GM21447 (cell line): ENCODE data around the gene ACAD10.
"Not testable (repeated sequence)": the region's sequence is repeated elsewhere in the genome, so short reads cannot be mapped to it uniquely, and the experiment has no call there.

ENCODE experiments used
- ATAC-seq: cut with Tn5 transposase; IDR thresholded peaks from one replicate; pipeline ENCODE4 v1.9.1; 2021; ENCODE audit not compliant: unreplicated experiment

Gene ACAD10

DNA sequence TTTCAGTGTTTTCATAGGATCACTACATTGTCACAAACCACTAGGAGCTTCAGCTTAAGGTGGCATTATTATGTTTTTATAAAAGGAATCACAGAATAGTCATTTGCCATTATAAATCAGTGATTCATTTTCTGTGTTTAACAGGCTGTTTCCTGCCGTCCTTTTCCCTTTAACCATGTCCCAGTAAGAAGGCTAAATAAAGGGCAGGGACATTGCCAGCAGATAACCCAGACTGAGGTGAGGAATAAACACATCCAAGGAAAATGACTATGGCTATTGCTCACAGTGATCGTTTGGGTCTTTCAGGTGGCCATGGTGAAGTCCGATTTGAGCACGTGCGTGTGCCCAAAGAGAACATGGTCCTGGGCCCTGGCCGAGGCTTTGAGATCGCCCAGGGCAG, 63.0 kb downstream of the ACAD10 start:
- no peak for ATAC-seq

GRCh38 chr12:111749391-111749790, 63.5 kb downstream of the ACAD10 start:
- ATAC-seq = no peak

GRCh38 chr12:111753144-111753881, 67.5 kb downstream of the ACAD10 start:
- no peak for ATAC-seq

GRCh38 chr12:111754671-111755070, 68.8 kb downstream of the ACAD10 start:
- no peak for ATAC-seq

GRCh38 chr12:111756196-111756595, 70.3 kb downstream of the ACAD10 start:
- no peak for ATAC-seq

DNA sequence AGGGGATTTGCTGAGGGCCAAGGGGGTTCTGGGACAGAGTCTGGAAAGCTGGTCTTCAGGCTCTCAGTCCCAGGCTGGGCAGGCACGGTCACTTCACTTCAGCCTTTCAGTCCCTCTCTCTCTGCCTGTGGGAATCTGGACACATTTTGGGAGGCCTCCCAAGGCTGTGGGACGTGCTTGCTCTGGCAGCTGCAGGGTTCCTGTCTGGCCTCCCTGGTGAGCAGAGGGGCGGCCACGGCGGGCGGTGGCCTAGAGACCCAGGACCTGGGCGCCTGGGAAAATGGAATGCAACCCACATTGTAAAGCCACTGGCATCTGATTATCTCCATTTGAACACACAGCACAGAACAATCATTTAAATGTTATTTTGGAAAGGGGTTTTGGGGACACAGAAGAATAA, 70.8 kb downstream of the ACAD10 start:
- ATAC-seq = no peak

GRCh38 chr12:111757361-111758119, 71.7 kb downstream of the ACAD10 start:
- ATAC-seq = peak; percentile 50

GRCh38 chr12:111758120-111758561, 72.3 kb downstream of the ACAD10 start:
- no peak for ATAC-seq

DNA sequence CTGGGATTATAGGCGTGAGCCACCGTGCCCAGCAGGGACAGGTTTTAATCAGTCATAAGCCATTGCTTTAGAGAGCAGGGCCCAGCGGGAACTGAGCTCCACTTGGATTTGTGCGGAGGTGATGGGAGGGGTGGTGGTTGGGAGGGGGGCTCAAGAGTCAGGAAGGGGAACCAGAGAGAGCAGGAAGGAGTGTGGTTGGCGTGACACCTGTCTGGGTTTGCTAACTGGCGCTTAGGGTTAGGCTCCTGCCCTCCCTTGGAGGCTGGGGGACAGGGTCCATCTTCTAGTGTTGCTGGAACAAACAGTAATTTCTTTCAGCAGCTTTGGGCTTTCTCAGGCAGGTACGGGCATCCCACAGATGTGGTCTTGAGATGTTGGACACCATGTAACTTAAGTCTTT, 73.4 kb downstream of the ACAD10 start:
- ATAC-seq = no peak

DNA sequence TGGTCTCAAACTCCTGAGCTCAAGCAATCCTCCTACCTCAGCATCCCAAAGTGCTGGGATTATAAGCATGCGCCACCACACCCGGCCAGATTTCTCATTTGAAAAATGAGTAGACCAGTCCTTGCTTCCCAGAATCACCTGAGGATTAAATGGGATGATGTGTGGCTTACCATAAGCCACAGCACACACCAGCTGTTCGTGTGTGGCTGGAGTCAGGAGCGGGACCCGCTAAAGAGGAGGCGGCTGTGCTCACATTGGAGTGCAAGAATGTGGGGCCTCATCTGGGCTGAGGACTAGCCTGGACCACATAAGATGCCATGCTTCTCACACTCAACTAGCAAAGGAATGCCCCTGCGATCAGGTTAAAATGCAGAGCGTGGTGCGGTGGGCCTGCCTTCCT, 74.1 kb downstream of the ACAD10 start:
- no peak for ATAC-seq

GRCh38 chr12:111761099-111761498, 75.2 kb downstream of the ACAD10 start:
- no peak for ATAC-seq

DNA sequence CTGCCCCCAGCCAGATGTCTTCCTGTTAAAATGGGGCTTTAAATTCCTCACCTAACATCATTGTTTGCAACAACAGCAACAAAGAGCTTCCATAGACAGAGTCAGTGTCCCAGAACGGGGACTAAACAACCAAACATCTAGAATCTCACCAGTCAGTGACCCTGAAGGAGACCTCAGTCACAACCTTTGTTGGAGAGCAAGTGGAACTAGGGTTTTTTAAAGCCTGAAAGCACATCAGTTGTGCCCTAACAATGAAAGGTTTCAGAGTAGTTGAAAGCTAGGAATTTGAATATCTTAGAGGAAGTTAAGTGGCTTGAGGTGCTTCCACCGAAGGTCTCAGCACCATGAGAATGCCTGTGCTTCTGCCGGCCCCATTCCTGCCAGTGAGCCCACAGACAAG, 75.9 kb downstream of the ACAD10 start:
- no peak for ATAC-seq

GRCh38 chr12:111763552-111763951, 77.7 kb downstream of the ACAD10 start:
- ATAC-seq = not testable (repeated sequence)

- ATAC-seq = peak; percentile 57
Measured at GRCh38 chr12:111764120-111764821, 78.4 kb downstream of the ACAD10 start.

- ATAC-seq = no peak
Measured at GRCh38 chr12:111766608-111767361, 80.9 kb downstream of the ACAD10 start, which contains the start of gene ALDH2. TSS of gene ALDH2 (plus strand) at chr12:111766933. CDS start at chr12:111766983, 50 bp downstream.

DNA sequence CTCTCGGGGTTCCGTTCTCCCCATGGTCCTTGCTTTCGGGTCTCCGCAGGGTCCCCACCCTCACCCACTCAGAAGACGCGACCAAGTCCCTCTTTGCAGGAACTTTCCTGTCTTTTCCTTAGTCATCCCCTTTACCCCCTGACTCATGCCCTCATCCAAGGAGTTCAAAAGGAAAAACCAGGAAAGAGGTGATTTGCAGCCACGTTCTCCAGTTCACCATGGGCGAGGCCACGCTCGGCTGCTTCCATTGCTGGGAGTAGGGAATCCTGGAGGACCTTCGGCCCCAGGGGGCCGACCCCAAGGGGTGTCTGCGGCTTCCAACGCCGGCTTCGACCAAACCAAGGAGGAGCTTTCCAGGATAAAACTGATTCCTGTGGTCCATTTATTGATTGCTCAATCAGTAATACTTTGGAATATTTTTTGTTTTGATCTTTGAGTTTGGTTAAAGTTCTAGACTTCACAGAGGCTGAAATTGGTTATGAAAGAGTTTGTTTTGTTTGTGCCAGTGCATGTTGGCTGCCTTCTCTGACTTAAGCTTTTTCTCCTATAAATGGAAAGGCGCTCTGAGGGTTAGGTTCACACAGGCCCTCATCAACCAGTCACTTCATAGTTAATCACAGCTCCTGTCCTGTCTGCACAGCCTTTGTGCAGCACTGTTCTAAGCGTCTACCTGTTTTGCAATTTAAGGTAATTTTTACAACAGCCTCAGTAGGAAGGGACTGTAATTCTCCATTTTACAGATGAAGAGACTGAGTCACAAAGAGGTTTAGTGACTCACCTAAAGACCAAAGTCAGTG, 81.7 kb downstream of the ACAD10 start:
- ATAC-seq = no peak

DNA sequence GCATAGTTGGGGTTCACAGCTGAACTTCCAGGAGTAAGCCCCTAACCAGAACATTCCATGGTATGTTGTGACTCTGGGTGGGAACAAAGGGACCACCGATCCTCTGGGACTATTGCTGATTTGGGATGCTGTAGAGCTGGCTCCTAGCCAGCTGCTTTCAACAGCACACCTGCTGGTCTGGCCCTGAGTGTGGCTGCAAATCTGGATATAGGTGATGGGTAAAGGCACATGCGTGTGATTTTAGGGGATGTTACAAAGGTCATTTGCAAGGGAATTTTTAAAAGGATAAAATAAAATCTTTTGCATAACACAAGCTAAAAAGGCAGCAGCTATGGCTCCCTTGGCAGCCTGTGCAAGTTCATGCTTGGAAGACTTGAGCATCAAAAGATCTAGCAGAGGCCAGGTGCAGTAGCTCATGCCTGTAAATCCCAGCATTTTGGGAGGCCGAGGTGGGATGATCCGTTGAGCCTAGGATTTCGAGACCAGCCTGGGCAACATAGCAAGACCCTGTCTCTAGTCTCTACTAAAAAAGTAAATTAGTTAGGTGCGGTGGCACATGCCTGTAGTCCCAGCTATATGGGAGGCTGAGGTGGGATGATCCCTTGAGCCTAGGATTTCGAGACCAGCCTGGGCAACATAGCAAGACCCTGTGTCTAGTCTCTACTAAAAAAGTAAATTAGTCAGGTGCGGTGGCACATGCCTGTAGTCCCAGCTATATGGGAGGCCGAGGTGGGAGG, 82.5 kb downstream of the ACAD10 start:
- no peak for ATAC-seq

DNA sequence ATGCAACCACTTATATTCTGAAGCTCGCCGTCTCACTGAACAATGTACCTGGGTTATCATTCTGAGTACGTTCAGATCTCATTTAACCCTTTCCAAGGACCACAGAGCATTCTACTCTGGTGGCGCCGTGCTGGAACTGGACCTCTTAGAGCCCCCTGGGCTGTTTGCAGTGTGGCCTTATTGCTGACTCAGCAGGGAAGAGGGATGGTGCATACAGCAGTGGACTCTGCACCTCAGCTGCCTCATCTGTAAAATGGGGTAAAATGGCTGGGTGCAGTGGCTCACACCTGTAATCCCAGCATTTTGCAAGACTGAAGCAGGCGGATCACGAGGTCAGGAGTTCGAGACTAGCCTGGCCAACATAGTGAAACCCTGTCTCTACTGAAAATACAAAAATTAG, 83.7 kb downstream of the ACAD10 start:
- ATAC-seq = no peak

- no peak for ATAC-seq
Measured at GRCh38 chr12:111773801-111774551, 88.1 kb downstream of the ACAD10 start.
